AG04449 (cell line): ENCODE measurements around the gene RBBP8.

Source experiments
- CTCF ChIA-PET: fragments of 350-600 bp; formaldehyde crosslinking; extraction: SDS; loops from one replicate; lab custom pipeline; 2021; ENCODE audit warnings: antibody characterized with exemption; lab: Yijun Ruan, JAX
- POLR2A ChIA-PET: fragments of 400-600, 350-600 bp; formaldehyde crosslinking; extraction: SDS; loops from one replicate; lab custom pipeline; 2020; ENCODE audit warnings: antibody characterized with exemption, inconsistent platforms; lab: Yijun Ruan, JAX
- DNase-seq: peaks from one replicate; pipeline ENCODE4 v3.0.0-alpha.2; 2010; ENCODE audit warnings: low read depth, low spot score
- H3K4me3 ChIP-seq: 2 replicates; pipeline ENCODE4 v1.5.1; 2011; ENCODE audit warnings: low read depth, mild to moderate bottlenecking, control low read depth, low read length
- TF ChIP-seq, protein P1 (sequence below): IDR thresholded peaks from one replicate; pipeline ENCODE4 v1.5.1; 2011; ENCODE audit warnings: mild to moderate bottlenecking, moderate library complexity, low read length, control low read depth, inconsistent platforms; ENCODE audit not compliant: insufficient read depth; ENCODE audit errors: missing control alignments

Gene RBBP8

DNA sequence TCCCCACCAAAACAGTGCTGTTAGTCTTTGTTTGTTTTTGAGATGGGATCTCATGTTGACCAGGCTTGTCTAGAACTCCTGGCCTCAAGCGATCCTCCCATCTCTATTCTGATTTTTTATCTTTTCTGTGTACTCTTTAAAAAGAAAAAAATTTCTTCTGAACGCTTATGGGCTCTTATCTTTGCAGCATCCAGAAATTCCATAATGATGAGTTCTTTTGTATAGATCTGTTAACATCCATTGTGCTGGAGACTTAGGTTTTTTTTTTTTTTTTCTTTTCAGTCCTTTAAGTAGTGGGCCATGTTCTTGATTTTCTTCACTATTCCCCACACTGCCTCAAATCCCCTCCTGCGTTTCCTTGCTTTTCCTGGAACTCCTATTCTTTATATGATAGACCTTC lies 31.0 kb downstream of the RBBP8 start:
- no peak for DNase-seq
- TF ChIP-seq, protein P1, sequence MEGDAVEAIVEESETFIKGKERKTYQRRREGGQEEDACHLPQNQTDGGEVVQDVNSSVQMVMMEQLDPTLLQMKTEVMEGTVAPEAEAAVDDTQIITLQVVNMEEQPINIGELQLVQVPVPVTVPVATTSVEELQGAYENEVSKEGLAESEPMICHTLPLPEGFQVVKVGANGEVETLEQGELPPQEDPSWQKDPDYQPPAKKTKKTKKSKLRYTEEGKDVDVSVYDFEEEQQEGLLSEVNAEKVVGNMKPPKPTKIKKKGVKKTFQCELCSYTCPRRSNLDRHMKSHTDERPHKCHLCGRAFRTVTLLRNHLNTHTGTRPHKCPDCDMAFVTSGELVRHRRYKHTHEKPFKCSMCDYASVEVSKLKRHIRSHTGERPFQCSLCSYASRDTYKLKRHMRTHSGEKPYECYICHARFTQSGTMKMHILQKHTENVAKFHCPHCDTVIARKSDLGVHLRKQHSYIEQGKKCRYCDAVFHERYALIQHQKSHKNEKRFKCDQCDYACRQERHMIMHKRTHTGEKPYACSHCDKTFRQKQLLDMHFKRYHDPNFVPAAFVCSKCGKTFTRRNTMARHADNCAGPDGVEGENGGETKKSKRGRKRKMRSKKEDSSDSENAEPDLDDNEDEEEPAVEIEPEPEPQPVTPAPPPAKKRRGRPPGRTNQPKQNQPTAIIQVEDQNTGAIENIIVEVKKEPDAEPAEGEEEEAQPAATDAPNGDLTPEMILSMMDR: no peak
- CTCF ChIA-PET: interaction anchor here (0.8 to 2.0 kb wide), 2 partner anchors 15 to 20 kb away, joined by 3 to 7 read pairs; no protein-coding TSS in a partner anchor
- POLR2A ChIA-PET: no interaction called here
- no peak overlapping the region for H3K4me3 ChIP-seq

DNA sequence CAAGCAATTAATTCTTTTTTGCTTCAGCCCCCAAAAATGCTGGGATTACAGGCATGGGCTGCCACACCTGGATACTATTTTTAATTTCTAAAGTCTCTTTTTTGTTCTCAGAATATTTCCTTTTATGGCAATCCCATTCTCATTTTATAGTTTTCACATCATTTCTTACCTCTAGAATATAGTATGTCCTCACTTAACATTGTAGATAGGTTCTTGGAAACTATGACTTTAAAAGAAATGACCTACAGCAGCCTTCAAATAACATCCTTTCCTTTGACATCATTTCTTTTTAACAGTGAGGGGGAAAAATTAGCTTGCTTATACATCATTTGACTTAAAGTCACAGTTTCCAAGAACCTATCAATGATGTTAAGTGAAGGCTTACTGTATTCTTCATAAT lies 31.6 kb downstream of the RBBP8 start:
- POLR2A ChIA-PET: no interaction called here
- CTCF ChIA-PET: interaction anchor here (1.6 to 2.0 kb wide), 2 partner anchors 10 to 19 kb away, joined by 6 to 7 read pairs; no protein-coding TSS in a partner anchor
- DNase-seq: no peak

DNA sequence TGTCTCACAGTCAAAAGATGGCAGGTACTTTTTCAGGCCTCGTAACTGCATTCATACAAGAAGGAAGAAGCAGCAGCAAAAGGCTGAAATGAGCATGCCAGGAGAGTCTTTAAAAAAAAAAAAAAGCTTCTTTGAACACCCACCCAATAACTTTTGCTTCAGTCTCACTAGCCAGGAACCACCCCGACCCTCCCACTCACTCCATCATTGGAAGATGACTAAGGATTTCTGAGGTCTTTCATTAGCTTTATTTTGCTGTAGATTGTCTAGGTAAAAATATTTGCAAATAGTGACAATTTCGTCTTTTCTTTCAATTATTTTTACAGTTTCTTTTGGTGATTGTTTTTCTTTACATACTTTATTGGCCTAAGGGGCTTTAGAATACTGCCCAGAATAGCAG lies 37.9 kb downstream of the RBBP8 start:
- CTCF ChIA-PET: interaction anchor here (0.9 to 2.0 kb wide), 5 partner anchors 11 to 158 kb away, joined by 3 to 9 read pairs (median 5); no protein-coding TSS in a partner anchor
- no peak for DNase-seq
- POLR2A ChIA-PET: no interaction called here

More for the DNA sequence above, 31.6 kb downstream of the RBBP8 start:
- TF ChIP-seq, protein P1: no peak
- H3K4me3 ChIP-seq: no peak overlapping the region

DNA sequence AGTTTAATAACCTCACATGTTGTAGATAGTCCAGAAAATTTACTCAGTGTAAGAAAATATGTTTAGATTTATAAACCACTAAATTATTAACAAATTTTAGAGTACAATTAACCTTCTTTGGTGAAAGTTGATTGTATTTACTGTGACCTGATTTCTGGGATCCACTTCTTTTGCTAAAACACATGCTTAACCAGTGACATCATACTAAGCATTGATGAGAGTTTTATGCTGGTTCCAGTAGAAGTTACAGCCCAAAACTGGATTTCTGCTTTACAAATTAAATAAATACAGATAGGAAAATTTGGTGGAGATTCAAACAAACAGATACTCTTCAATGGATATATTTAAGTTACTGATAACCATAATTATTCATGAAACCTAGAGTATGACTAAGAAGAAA lies 40.9 kb downstream of the RBBP8 start:
- TF ChIP-seq, protein P1: no peak
- no peak overlapping the region for H3K4me3 ChIP-seq
- ChIA-PET CTCF (interaction anchor here (1.8 kb wide), 1 partner anchor 9 kb away, joined by 6 read pairs; no protein-coding TSS in a partner anchor), POLR2A (no interaction called here)
- DNase-seq: no peak

More for the DNA sequence above, 37.9 kb downstream of the RBBP8 start:
- TF ChIP-seq, protein P1: no peak
- no peak overlapping the region for H3K4me3 ChIP-seq

DNA sequence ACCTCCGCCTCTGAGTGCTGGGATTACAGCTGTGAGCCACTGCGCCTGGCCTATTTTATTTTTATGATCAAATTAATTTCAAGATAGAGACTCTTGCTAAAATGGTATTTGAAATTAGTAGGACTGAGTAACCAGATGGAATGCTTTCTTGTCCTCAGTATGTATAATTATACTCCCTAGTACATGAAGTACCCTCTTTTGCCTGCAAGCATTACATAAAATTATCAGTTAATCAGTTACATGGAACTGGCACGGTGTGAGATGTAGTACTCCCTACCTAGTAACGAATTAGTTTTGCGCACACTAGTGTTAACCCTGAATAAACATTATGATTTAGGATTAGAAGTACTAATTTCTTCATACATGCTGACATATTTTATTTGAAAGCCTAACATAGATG lies 41.6 kb downstream of the RBBP8 start:
- ChIA-PET CTCF (interaction anchor here (0.7 to 1.8 kb wide), 4 partner anchors 9 to 437 kb away, joined by 3 to 6 read pairs (median 3); no protein-coding TSS in a partner anchor), POLR2A (no interaction called here)
- H3K4me3 ChIP-seq: no peak overlapping the region
- DNase-seq: no peak
- TF ChIP-seq, protein P1: no peak

DNA sequence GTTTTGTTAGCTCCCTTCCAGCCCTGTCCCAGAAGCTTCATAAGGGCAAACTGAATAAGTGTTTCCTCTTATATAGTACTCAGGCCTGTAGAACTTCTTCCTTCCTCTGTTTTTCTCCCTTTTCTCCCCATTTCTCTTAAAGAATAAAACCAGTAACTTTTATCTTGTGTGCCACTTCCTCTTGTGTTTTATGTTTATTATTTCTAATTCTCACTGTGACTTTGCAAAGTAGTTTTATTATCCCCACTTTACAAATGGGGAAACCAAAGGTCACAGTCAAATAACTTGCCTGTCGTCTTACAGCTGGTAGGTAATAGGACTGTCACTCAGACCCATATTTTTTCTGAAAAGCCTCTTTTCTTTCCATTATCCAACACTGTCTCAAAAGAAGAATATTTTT lies 42.4 kb downstream of the RBBP8 start:
- H3K4me3 ChIP-seq: no peak overlapping the region
- CTCF ChIA-PET: interaction anchor here (0.8 to 4.0 kb wide), 5 partner anchors 10 to 436 kb away, joined by 3 to 17 read pairs (median 3); no protein-coding TSS in a partner anchor
- no peak for DNase-seq
- TF ChIP-seq, protein P1: no peak
- POLR2A ChIA-PET: no interaction called here
